ENCODE data around the gene GSC2.
A peak's percentile ranks its signal among the peaks of the same experiment; 100 is the strongest.

Gene GSC2

GRCh38 chr22:19152942-19153883 is 3.1 kb upstream of the GSC2 start:
- no peak for DNase-seq (ENCODE audit: low spot score)

GRCh38 chr22:19151329-19152191 is 1.5 kb upstream of the GSC2 start:
- DNase-seq (ENCODE audit: low spot score): no peak

GRCh38 chr22:19150482-19151328 is 613 bp upstream of the GSC2 start:
- no peak for DNase-seq (ENCODE audit: low spot score)

GRCh38 chr22:19149047-19149883 is 827 bp downstream of the GSC2 start:
- DNase-seq (ENCODE audit: low spot score): peak; percentile 65

- no peak for DNase-seq (ENCODE audit: low spot score)
Observed at GRCh38 chr22:19148417-19149046, 1.6 kb downstream of the GSC2 start.

GRCh38 chr22:19147195-19147780 is 2.8 kb downstream of the GSC2 start:
- no peak for DNase-seq (ENCODE audit: low spot score)

GRCh38 chr22:19146215-19146968 is 3.7 kb downstream of the GSC2 start:
- no peak for DNase-seq (ENCODE audit: low spot score)

- DNase-seq (ENCODE audit: low spot score): no peak
Observed at GRCh38 chr22:19143967-19144400, 6.1 kb downstream of the GSC2 start.

GRCh38 chr22:19143212-19143611 is 6.9 kb downstream of the GSC2 start:
- no peak for DNase-seq (ENCODE audit: low spot score)

- DNase-seq (ENCODE audit: low spot score): no peak
Observed at GRCh38 chr22:19142394-19142793, 7.7 kb downstream of the GSC2 start.

- no peak for DNase-seq (ENCODE audit: low spot score)
Observed at GRCh38 chr22:19139974-19140373, 10.1 kb downstream of the GSC2 start.

GRCh38 chr22:19139001-19139356 is 11.1 kb downstream of the GSC2 start:
- DNase-seq (ENCODE audit: low spot score): no peak

- DNase-seq (ENCODE audit: low spot score): no peak
Observed at GRCh38 chr22:19138217-19139000, 11.7 kb downstream of the GSC2 start.

- DNase-seq (ENCODE audit: low spot score): no peak
Observed at GRCh38 chr22:19137384-19138216, 12.5 kb downstream of the GSC2 start.

- DNase-seq (ENCODE audit: low spot score): no peak
Observed at GRCh38 chr22:19136915-19137314, 13.2 kb downstream of the GSC2 start.

GRCh38 chr22:19134874-19135273 is 15.2 kb downstream of the GSC2 start:
- DNase-seq (ENCODE audit: low spot score): no peak

- DNase-seq (ENCODE audit: low spot score): no peak
Observed at GRCh38 chr22:19134176-19134831, 15.8 kb downstream of the GSC2 start.
